Erythroblast (primary cell): ENCODE measurements around the gene PNLDC1.

Source experiments
- GATA1 ChIP-seq: IDR thresholded peaks from 2 replicates; pipeline ENCODE4 v1.6.1; 2011; ENCODE audit warnings: low read depth, mild to moderate bottlenecking, control low read depth, low read length, moderate library complexity
- POLR2A ChIP-seq: IDR thresholded peaks from 2 replicates; pipeline ENCODE4 v1.6.1; 2011; ENCODE audit warnings: mild to moderate bottlenecking, low read length

DNA sequence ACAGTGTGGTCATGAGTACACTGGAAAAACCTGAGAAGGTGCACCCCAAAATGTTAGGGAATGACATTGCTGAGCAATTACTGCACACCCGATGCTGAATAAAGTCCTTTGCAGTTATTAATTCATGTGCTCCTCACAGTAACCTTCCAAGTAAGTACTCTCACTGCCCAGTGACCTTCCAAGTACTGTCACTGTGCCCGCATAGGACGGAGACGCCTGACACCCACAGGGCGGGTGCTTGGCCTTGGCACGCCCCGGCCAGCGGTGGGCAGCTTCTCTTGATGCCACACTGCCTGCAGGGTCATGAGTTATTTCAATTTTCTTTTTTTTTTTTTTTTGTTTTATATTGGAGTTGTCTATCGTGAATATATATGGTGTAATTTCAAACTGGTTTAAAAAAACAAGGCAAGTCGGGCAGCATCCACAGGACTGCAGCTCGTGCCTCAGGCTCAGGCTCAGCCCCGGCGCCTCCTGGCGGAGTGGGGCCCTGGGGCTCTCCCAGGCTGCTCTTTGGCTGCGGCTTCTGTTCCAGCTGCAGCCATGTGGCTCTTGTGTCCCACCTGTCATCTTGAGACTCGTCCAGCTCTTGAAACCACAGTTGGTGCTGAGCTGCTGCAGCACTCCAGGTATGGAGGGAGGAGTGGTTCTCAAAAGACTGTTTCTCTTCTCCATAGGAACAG lies 27.0 kb downstream of the PNLDC1 start:
- TF ChIP-seq POLR2A: no peak
- TF ChIP-seq GATA1: no peak
